Gastroesophageal sphincter (tissue), 4 donors: ENCODE measurements around the gene SYT1. TPM values are rescaled to one million over a fixed set of nuclear protein-coding genes. Genes with fewer than 3 reads are reported as not detected.

Experiments used
- ATAC-seq: fragments of 150-250 bp; one replicate; pipeline ENCODE4 v1.9.1; 2016; ENCODE audit warnings: mild to moderate bottlenecking, moderate library complexity
- H3K27ac ChIP-seq, 4 donors: fragments of 200-600 bp; sonication (generic) in 3 of 4; 1 replicate in 3 of 4; 2 replicates in 1 of 4; pipeline ENCODE4 v1.5.1; 2016 to 2019
- H3K27me3 ChIP-seq: fragments of 200-600 bp; sonication (generic); one replicate; pipeline ENCODE4 v1.5.1; 2019
- H3K36me3 ChIP-seq, 2 donors: fragments of 200-600 bp; sonication (generic); one replicate each; pipeline ENCODE4 v1.5.1; 2019; ENCODE audit warnings: control low read depth in 1 of 2
- H3K4me1 ChIP-seq, 3 donors: fragments of 200-600 bp; sonication (generic); 1 replicate in 2 of 3; 2 replicates in 1 of 3; pipeline ENCODE4 v1.5.1; 2016 to 2019; ENCODE audit warnings: control low read depth in 2 of 3
- H3K4me3 ChIP-seq, 2 donors: fragments of 200-600 bp; sonication (generic); one replicate each; pipeline ENCODE4 v1.5.1; 2019; ENCODE audit warnings: mild to moderate bottlenecking in 1 of 2, moderate library complexity in 1 of 2
- H3K9me3 ChIP-seq, 3 donors: fragments of 200-600 bp; sonication (generic); one replicate each; pipeline ENCODE4 v1.5.1; 2017 to 2019; ENCODE audit warnings: control low read depth in 2 of 3
- EP300 ChIP-seq: sonication (generic); formaldehyde crosslinking; IDR thresholded peaks from one replicate; pipeline ENCODE4 v1.6.1; 2017; ENCODE audit warnings: antibody characterized with exemption, mild to moderate bottlenecking
- POLR2A ChIP-seq, 2 donors: fragments of 450-650 bp; IDR thresholded peaks; one replicate each; pipeline ENCODE4 v1.6.1; 2017; ENCODE audit warnings: antibody characterized with exemption in 2 of 2, mild to moderate bottlenecking in 2 of 2, moderate library complexity in 1 of 2
- POLR2AphosphoS5 ChIP-seq: sonication (generic); formaldehyde crosslinking; IDR thresholded peaks from one replicate; pipeline ENCODE4 v1.6.1; 2017; ENCODE audit warnings: antibody characterized with exemption
- WGBS, 2 donors: methylation state at CpG; one replicate each; pipeline ENCODE4 v1.1.5; 2018; ENCODE audit warnings: low coverage in 1 of 2; 5-methylcytosine and 5-hydroxymethylcytosine counted together
- total RNA-seq, 4 donors: library from RNA; depleted of rRNA; stranded (reverse); fragments of >200 nt; gene quantifications; one replicate each; pipeline ENCODE4 v1.1.0, GENCODE V29; 2016
- TF ChIP-seq, protein P1 (sequence below), 4 experiments: fragments of 200-600 bp in 2 of 4; fragments of 450-650 bp in 2 of 4; sonication (generic) in 1 of 4; IDR thresholded peaks; one replicate each; pipeline ENCODE4 v1.5.1; 2017 to 2019; ENCODE audit warnings: antibody characterized with exemption in 4 of 4, mild to moderate bottlenecking in 2 of 4, moderate library complexity in 2 of 4

Gene SYT1
- total RNA-seq, 4 donors from 2014 or later: 1.9 to 6.6 (median 3.5) TPM

- Histone ChIP-seq H3K4me3 (no peak overlapping the region), H3K27ac (no peak overlapping the region), H3K9me3 (no peaks in the 10 kb centered on the region), H3K4me1 (no peaks in the 10 kb centered on the region), H3K36me3 (no peaks in the 10 kb centered on the region), H3K27me3 (no peaks in the 10 kb centered on the region)
- 66 to 84% methylated on average over 3 of the region's 3 CpGs for WGBS, 2 donors
- ATAC-seq: no peak
- TF ChIP-seq, protein P1, sequence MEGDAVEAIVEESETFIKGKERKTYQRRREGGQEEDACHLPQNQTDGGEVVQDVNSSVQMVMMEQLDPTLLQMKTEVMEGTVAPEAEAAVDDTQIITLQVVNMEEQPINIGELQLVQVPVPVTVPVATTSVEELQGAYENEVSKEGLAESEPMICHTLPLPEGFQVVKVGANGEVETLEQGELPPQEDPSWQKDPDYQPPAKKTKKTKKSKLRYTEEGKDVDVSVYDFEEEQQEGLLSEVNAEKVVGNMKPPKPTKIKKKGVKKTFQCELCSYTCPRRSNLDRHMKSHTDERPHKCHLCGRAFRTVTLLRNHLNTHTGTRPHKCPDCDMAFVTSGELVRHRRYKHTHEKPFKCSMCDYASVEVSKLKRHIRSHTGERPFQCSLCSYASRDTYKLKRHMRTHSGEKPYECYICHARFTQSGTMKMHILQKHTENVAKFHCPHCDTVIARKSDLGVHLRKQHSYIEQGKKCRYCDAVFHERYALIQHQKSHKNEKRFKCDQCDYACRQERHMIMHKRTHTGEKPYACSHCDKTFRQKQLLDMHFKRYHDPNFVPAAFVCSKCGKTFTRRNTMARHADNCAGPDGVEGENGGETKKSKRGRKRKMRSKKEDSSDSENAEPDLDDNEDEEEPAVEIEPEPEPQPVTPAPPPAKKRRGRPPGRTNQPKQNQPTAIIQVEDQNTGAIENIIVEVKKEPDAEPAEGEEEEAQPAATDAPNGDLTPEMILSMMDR (IDR thresholded peaks at IDR 0.05): no peak
- TF ChIP-seq EP300: no peak
- TF ChIP-seq POLR2AphosphoS5: no peak
- no peak for TF ChIP-seq POLR2A (IDR thresholded peaks at IDR 0.05)
These were observed 486.7 kb downstream of the SYT1 start for GRCh38 chr12:79351251-79351650.

DNA sequence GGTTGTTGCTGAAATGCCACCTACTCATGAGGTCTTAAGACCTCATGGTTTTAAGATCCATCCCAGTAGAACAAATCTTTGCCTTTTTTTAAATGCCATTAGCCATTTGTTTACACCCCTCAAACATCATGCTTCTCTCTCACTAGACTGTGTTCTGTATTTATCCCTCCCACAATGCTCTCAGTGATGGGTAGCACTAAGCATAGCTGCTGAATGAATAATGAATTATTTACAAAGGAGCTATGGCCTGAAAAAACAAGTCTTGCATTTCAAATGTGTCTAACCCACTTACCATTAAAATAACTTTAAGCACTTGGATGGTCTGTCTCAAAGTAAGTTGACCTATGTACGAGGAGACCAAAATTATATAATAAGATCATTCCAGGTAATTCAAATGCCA lies 491.6 kb downstream of the SYT1 start:
- H3K9me3 ChIP-seq: no peaks in the 10 kb centered on the region
- 100% methylated on average over 1 of the region's 1 CpG for WGBS, 2 donors
- H3K27ac ChIP-seq: no peak overlapping the region
- H3K27me3 ChIP-seq: no peaks in the 10 kb centered on the region
- H3K4me3 ChIP-seq: no peak overlapping the region
- no peaks in the 10 kb centered on the region for H3K4me1 ChIP-seq
- ATAC-seq: no peak
- no peak for TF ChIP-seq EP300
- no peak for TF ChIP-seq POLR2A (IDR thresholded peaks at IDR 0.05)
- TF ChIP-seq, protein P1 (IDR thresholded peaks at IDR 0.05): no peak
- no peak for TF ChIP-seq POLR2AphosphoS5
- H3K36me3 ChIP-seq: no peaks in the 10 kb centered on the region

- no peaks in the 10 kb centered on the region for H3K4me1 ChIP-seq
- no peaks in the 10 kb centered on the region for H3K36me3 ChIP-seq
- ATAC-seq: no peak
- H3K4me3 ChIP-seq: no peak overlapping the region
- H3K27me3 ChIP-seq: no peaks in the 10 kb centered on the region
- TF ChIP-seq POLR2A (IDR thresholded peaks at IDR 0.05) (no peak), POLR2AphosphoS5 (no peak), EP300 (no peak)
- TF ChIP-seq, protein P1 (IDR thresholded peaks at IDR 0.05): no peak
- H3K27ac ChIP-seq: no peak overlapping the region
- no peaks in the 10 kb centered on the region for H3K9me3 ChIP-seq
These were observed 492.5 kb downstream of the SYT1 start for GRCh38 chr12:79357048-79357447.

GRCh38 chr12:79358716-79359300 lies 494.2 kb downstream of the SYT1 start:
- Histone ChIP-seq H3K27me3 (no peaks in the 10 kb centered on the region), H3K4me1 (no peaks in the 10 kb centered on the region), H3K36me3 (no peaks in the 10 kb centered on the region), H3K27ac (no peak overlapping the region), H3K4me3 (no peak overlapping the region), H3K9me3 (no peaks in the 10 kb centered on the region)
- TF ChIP-seq POLR2AphosphoS5 (no peak), EP300 (no peak), POLR2A (IDR thresholded peaks at IDR 0.05) (no peak)
- TF ChIP-seq, protein P1 (IDR thresholded peaks at IDR 0.05): no peak
- no peak for ATAC-seq
- WGBS, 2 donors: 80 to 96% methylated on average over 1 to 4 of the region's 5 CpGs

GRCh38 chr12:79360286-79360685 lies 495.7 kb downstream of the SYT1 start:
- Histone ChIP-seq H3K9me3 (no peaks in the 10 kb centered on the region), H3K27ac (no peak overlapping the region), H3K36me3 (no peaks in the 10 kb centered on the region), H3K4me1 (no peaks in the 10 kb centered on the region), H3K4me3 (no peak overlapping the region), H3K27me3 (no peaks in the 10 kb centered on the region)
- no peak for ATAC-seq
- TF ChIP-seq POLR2A (IDR thresholded peaks at IDR 0.05): no peak
- no peak for TF ChIP-seq POLR2AphosphoS5
- TF ChIP-seq, protein P1 (IDR thresholded peaks at IDR 0.05): no peak
- no peak for TF ChIP-seq EP300
- WGBS, 2 donors: 79% methylated on average over 1 of the region's 1 CpG; no CpG with 5 or more reads in 1 of the 2 donors
